OCI-LY3 (cell line): ENCODE data around the gene ALOXE3.

ENCODE experiments used
- H2AFZ ChIP-seq: fragments of 200-600, 300-600 bp; shearing (Covaris generic); 2 replicates; pipeline ENCODE4 v1.6.0; 2014; ENCODE audit warnings: antibody characterized with exemption, low read depth, low read length
- H3K27ac ChIP-seq: fragments of 200-600, 300-600 bp; sonication (generic); 2 replicates; pipeline ENCODE4 v1.5.1; 2014; ENCODE audit warnings: mild to moderate bottlenecking, low read length, moderate library complexity, mixed read lengths
- H3K27me3 ChIP-seq: fragments of 200-600, 300-600 bp; sonication (generic); 2 replicates; pipeline ENCODE4 v1.6.1; 2014; ENCODE audit warnings: low read depth, low read length, mixed read lengths
- H3K36me3 ChIP-seq: fragments of 200-600, 300-600 bp; sonication (generic); replicated peaks from 2 replicates; pipeline ENCODE3; 2014; ENCODE audit warnings: low read depth, low read length, mixed read lengths
- H3K4me1 ChIP-seq: fragments of 300-600, 200-600 bp; sonication (generic); 2 replicates; pipeline ENCODE4 v1.6.1; 2014; ENCODE audit warnings: low read length, mixed read lengths
- H3K4me2 ChIP-seq: fragments of 200-600, 300-600 bp; sonication (generic); 2 replicates; pipeline ENCODE4 v1.6.1; 2014; ENCODE audit warnings: low read length, mixed read lengths
- H3K4me3 ChIP-seq: fragments of 300-600, 200-600 bp; sonication (generic); 2 replicates; pipeline ENCODE4 v1.5.1; 2014; ENCODE audit warnings: antibody characterized with exemption, mild to moderate bottlenecking, low read length, moderate library complexity
- H3K79me2 ChIP-seq: fragments of 300-600, 200-600 bp; shearing (Covaris generic); 2 replicates; pipeline ENCODE4 v1.6.1; 2014; ENCODE audit warnings: mild to moderate bottlenecking, low read length, mixed read lengths
- H3K9ac ChIP-seq: fragments of 300-600, 200-600 bp; shearing (Covaris generic); 2 replicates; pipeline ENCODE4 v1.6.0; 2014; ENCODE audit warnings: mild to moderate bottlenecking, low read length, moderate library complexity
- H3K9me3 ChIP-seq: fragments of 200-600, 300-600 bp; shearing (Covaris generic); 2 replicates; pipeline ENCODE4 v1.6.1; 2014; ENCODE audit warnings: low read length, mixed read lengths; ENCODE audit not compliant: insufficient read depth
- H4K20me1 ChIP-seq: fragments of 200-600, 300-600 bp; sonication (generic); 2 replicates; pipeline ENCODE4 v1.6.1; 2016; ENCODE audit warnings: low read length, mixed read lengths; ENCODE audit not compliant: insufficient read depth
- CTCF ChIP-seq: fragments of 200-600, 300-600 bp; sonication (generic); IDR thresholded peaks from 2 replicates; pipeline ENCODE4 v1.5.1; 2014; ENCODE audit warnings: antibody characterized with exemption, low read length, low read depth
- EZH2phosphoT487 ChIP-seq: fragments of 200-600 bp; shearing (Covaris generic); IDR thresholded peaks from 2 replicates; pipeline ENCODE4 v1.6.1; 2018; ENCODE audit warnings: antibody characterized with exemption, mixed run types, low read depth

ALOXE3 gene

GRCh38 chr17:8125154-8125946, 7.0 kb upstream of the ALOXE3 start:
- H3K9ac ChIP-seq, result peak overlapping the region; percentile 80

GRCh38 chr17:8124350-8125153, 6.2 kb upstream of the ALOXE3 start:
- TF ChIP-seq EZH2phosphoT487 (no peak), CTCF (no peak)
- Histone ChIP-seq H3K9me3 (no peaks in the 10 kb centered on the region), H3K4me2 (peak overlapping the region; percentile 99), H3K79me2 (no peaks in the 10 kb centered on the region), H3K36me3 (no peaks in the 10 kb centered on the region), H3K9ac (peak overlapping the region; percentile 80), H3K27ac (no peak overlapping the region), H3K4me1 (peaks cover 12% of the 10 kb centered on the region; the same call in 1 of the 2 replicates), H3K27me3 (no peaks in the 10 kb centered on the region), H3K4me3 (peak overlapping the region; percentile 100), H4K20me1 (no peaks in the 10 kb centered on the region), H2AFZ (peak overlapping the region; percentile 33; the same call in 1 of the 2 replicates)

More at GRCh38 chr17:8125154-8125946, 7.0 kb upstream of the ALOXE3 start:
- H2AFZ ChIP-seq, result peak overlapping the region; percentile 94; the same call in 1 of the 2 replicates
- H4K20me1 ChIP-seq, result no peaks in the 10 kb centered on the region
- no peaks in the 10 kb centered on the region for H3K9me3 ChIP-seq
- H3K4me2 ChIP-seq, result peak overlapping the region; percentile 99
- H3K27ac ChIP-seq, result peak overlapping the region; percentile 47; the same call in 1 of the 2 replicates
- H3K36me3 ChIP-seq, result no peaks in the 10 kb centered on the region
- H3K4me1 ChIP-seq, result peaks cover 12% of the 10 kb centered on the region; the same call in 1 of the 2 replicates
- no peak for TF ChIP-seq CTCF
- no peak for TF ChIP-seq EZH2phosphoT487
- H3K79me2 ChIP-seq, result no peaks in the 10 kb centered on the region
- peak overlapping the region; percentile 100 for H3K4me3 ChIP-seq
- no peaks in the 10 kb centered on the region for H3K27me3 ChIP-seq

GRCh38 chr17:8123695-8124349, 5.5 kb upstream of the ALOXE3 start, which contains the start of gene HES7:
HES7 (minus strand) TSS chr17:8124106; CDS start chr17:8124084, 22 bp downstream.
- Histone ChIP-seq H3K79me2 (no peaks in the 10 kb centered on the region), H3K9ac (peak within 1 kb of the TSS; percentile 80), H3K4me2 (peak within 1 kb of the TSS; percentile 99), H3K36me3 (no peaks in the 10 kb centered on the region), H3K4me3 (peak within 1 kb of the TSS; percentile 100), H3K4me1 (peaks cover 12% of the 10 kb centered on the region; the same call in 1 of the 2 replicates), H3K9me3 (no peaks in the 10 kb centered on the region), H2AFZ (peak within 1 kb of the TSS; percentile 80; the same call in 1 of the 2 replicates), H4K20me1 (no peaks in the 10 kb centered on the region), H3K27ac (no peak within 1 kb of the TSS), H3K27me3 (no peaks in the 10 kb centered on the region)
- no peak for TF ChIP-seq CTCF
- no peak for TF ChIP-seq EZH2phosphoT487
